K562 (cell line): ENCODE measurements around the gene TPD52L1. TPM values are rescaled to one million over a fixed set of nuclear protein-coding genes. Genes with fewer than 3 reads are reported as not detected.
A peak's percentile ranks its signal among the peaks of the same experiment; 100 is the strongest.

Experiments
- ATAC-seq: fragments of 200-7000 bp; cut with Tn5 transposase; 3 replicates; pipeline ENCODE4 v1.9.1; 2020; ENCODE audit warnings: moderate library complexity
- BruUV-seq: library from RNA; stranded (reverse); fragments of 400-500 nt; replicated peaks from 2 replicates; lab custom pipeline; 2021; lab: Mats Ljungman, UMichigan
- CTCF ChIA-PET: fragments of 300-600 bp; formaldehyde crosslinking; extraction: SDS; loops from one replicate; lab custom pipeline; 2021; ENCODE audit warnings: low intra/inter-chr PET ratio; lab: Yijun Ruan, JAX
- POLR2A ChIA-PET: fragments of 300-600, 350-650 bp; sonication (Branson Sonifier 250); formaldehyde crosslinking; extraction: SDS; loops from one replicate; lab custom pipeline; 2021; ENCODE audit warnings: antibody characterized with exemption, inconsistent platforms; lab: Yijun Ruan, JAX
- DNase-seq, 4 experiments: peaks; one replicate each; pipeline versions ENCODE4 v3.0.0 to v3.0.0-alpha.2; 2011 to 2018; ENCODE audit warnings: low spot score in 3 of 4, mixed read lengths in 3 of 4; ENCODE audit errors: extremely low read depth in 1 of 4
- FAIRE-seq: peaks from 2 replicates; lab custom pipeline; 2011; peaks lifted over from hg19 to GRCh38; lab: Jason Lieb, UNC
- H2AFZ ChIP-seq: 2 replicates; pipeline ENCODE4 v1.6.0; 2011; ENCODE audit warnings: low read depth, low read length, control low read depth, inconsistent platforms
- H3K27ac ChIP-seq: fragments of 200-600 bp; 3 replicates; pipeline ENCODE4 v1.8.0; 2011; ENCODE audit warnings: low read depth, mild to moderate bottlenecking, control low read depth, inconsistent platforms, low read length, moderate library complexity, mixed read lengths; ENCODE audit errors: extremely low read depth
- H3K27me3 ChIP-seq, 2 experiments: fragments of 300-600 bp in 1 of 2; 2 replicates in 1 of 2; 3 replicates in 1 of 2; pipeline versions ENCODE4 v1.6.0 to v1.8.0; 2011; ENCODE audit warnings: inconsistent platforms in 2 of 2, low read length in 2 of 2, mild to moderate bottlenecking in 1 of 2, mixed read lengths in 1 of 2, moderate library complexity in 1 of 2; ENCODE audit not compliant: control insufficient read depth in 2 of 2, insufficient read depth in 2 of 2
- H3K36me3 ChIP-seq: fragments of 300-600 bp; 3 replicates; pipeline ENCODE4 v1.8.0; 2011; ENCODE audit warnings: mild to moderate bottlenecking, low read length, inconsistent platforms; ENCODE audit not compliant: control insufficient read depth, insufficient read depth
- H3K4me1 ChIP-seq, 2 experiments: fragments of 200-600 bp in 1 of 2; replicated peaks in 1 of 2; 2 replicates in 1 of 2; 3 replicates in 1 of 2; pipeline versions ENCODE4 v1.5.1 to v1.8.0; 2011; ENCODE audit warnings: inconsistent platforms in 2 of 2, low read length in 2 of 2, mild to moderate bottlenecking in 1 of 2, mixed read lengths in 1 of 2, moderate library complexity in 1 of 2; ENCODE audit not compliant: control insufficient read depth in 2 of 2, insufficient read depth in 2 of 2
- H3K4me2 ChIP-seq: 2 replicates; pipeline ENCODE4 v1.6.1; 2011; ENCODE audit warnings: low read length, control low read depth, inconsistent platforms, mixed read lengths; ENCODE audit not compliant: insufficient read depth
- H3K4me3 ChIP-seq: fragments of 200-600 bp; sonication (generic), shearing (Covaris generic); 2 replicates; pipeline ENCODE4 v1.5.1; 2016; ENCODE audit warnings: control low read depth, inconsistent platforms
- H3K79me2 ChIP-seq: fragments of 200-600 bp; 3 replicates; pipeline ENCODE4 v1.8.0; 2011; ENCODE audit warnings: low read length, inconsistent platforms; ENCODE audit not compliant: control insufficient read depth, insufficient read depth
- H3K9ac ChIP-seq, 2 experiments: 2 replicates each; pipeline versions ENCODE4 v1.6.0 to v1.6.1; 2011; ENCODE audit warnings: low read depth in 2 of 2, low read length in 2 of 2, control low read depth in 1 of 2, inconsistent platforms in 1 of 2, mild to moderate bottlenecking in 1 of 2, mixed read lengths in 1 of 2; ENCODE audit not compliant: insufficient read depth in 1 of 2
- H3K9me1 ChIP-seq: one replicate; pipeline ENCODE4 v1.6.0; 2011; ENCODE audit warnings: inconsistent platforms, mild to moderate bottlenecking, low read length, moderate library complexity; ENCODE audit not compliant: control insufficient read depth, insufficient read depth
- H3K9me3 ChIP-seq: replicated peaks from 2 replicates; pipeline ENCODE4 v1.5.1; 2011; ENCODE audit warnings: low read depth, low read length, inconsistent platforms; ENCODE audit not compliant: control insufficient read depth, insufficient read depth
- H4K20me1 ChIP-seq: replicated peaks from 2 replicates; pipeline ENCODE4 v1.6.1; 2011; ENCODE audit warnings: low read length, inconsistent platforms, mixed read lengths; ENCODE audit not compliant: control insufficient read depth, insufficient read depth
- KDM2B ChIP-seq: fragments of 250-450 bp; sonication (Bioruptor Pico); IDR thresholded peaks from 2 replicates; pipeline ENCODE4 v1.8.0; 2021; ENCODE audit warnings: mild to moderate bottlenecking, moderate library complexity
- MNT ChIP-seq, 2 experiments: fragments of 450-650 bp; conservative IDR thresholded peaks; 2 replicates each; pipeline ENCODE4 v1.6.1; 2017; ENCODE audit warnings: mild to moderate bottlenecking in 2 of 2, moderate library complexity in 2 of 2
- MYNN ChIP-seq, 2 experiments: sonication (generic); formaldehyde crosslinking in 1 of 2; IDR thresholded peaks; 2 replicates each; pipeline versions ENCODE4 v1.5.0 to v1.6.1; 2016 to 2020; ENCODE audit warnings: antibody characterized with exemption in 1 of 2, missing genetic modification reagents in 1 of 2
- NCOA6 ChIP-seq: fragments of 450-650 bp; IDR thresholded peaks from 2 replicates; pipeline ENCODE4 v1.6.1; 2017; ENCODE audit warnings: mild to moderate bottlenecking
- NUFIP1 ChIP-seq: fragments of 450-650 bp; IDR thresholded peaks from 2 replicates; pipeline ENCODE4 v1.6.1; 2018; ENCODE audit not compliant: partially characterized antibody
- POLR2A ChIP-seq: fragments of 450-650 bp; conservative IDR thresholded peaks from 2 replicates; pipeline ENCODE4 v1.6.1; 2016
- UBTF ChIP-seq, 2 experiments: IDR thresholded peaks; 2 replicates each; pipeline ENCODE4 v1.6.1; 2012; ENCODE audit warnings: improper control_type of control experiment in 2 of 2, low read depth in 2 of 2, low read length in 2 of 2, borderline replicate concordance in 1 of 2
- WGBS: fragments of 100-300 bp; shearing (Covaris generic); methylation state at CpG from one replicate; pipeline ENCODE4 v1.1.6; 2016; ENCODE audit warnings: low coverage, mixed read lengths; ENCODE audit not compliant: insufficient coverage; ENCODE audit errors: missing lambda C conversion rate; 5-methylcytosine and 5-hydroxymethylcytosine counted together
- in situ Hi-C: fragments of 300-500 bp; cut with MboI; formaldehyde crosslinking; loops from 4 replicates; pipeline ENCODE4 v1.15.0; 2018; ENCODE audit warnings: inconsistent platforms, mixed read lengths
- intact Hi-C: fragments of 100-400 bp; cut with micrococcal nuclease; formaldehyde crosslinking; loops from 2 replicates; pipeline ENCODE4 v1.14.2; 2022
- polyA plus RNA-seq, 8 experiments: library from polyadenylated mRNA; depleted of rRNA in 4 of 8; stranded (reverse) in 5 of 8; unstranded in 3 of 8; fragments of >200 nt; fragmentation: Nextera tagmentation in 2 of 8; fragmentation: Illumina TruSeq in 1 of 8; extraction: Ambion mirVana in 2 of 8; extraction: Trizol in 1 of 8; gene quantifications; 2 replicates each; pipeline versions ENCODE4 v1.2.1 to v1.2.3, GENCODE V29; 2011 to 2014; ENCODE audit warnings: inconsistent platforms in 1 of 8, missing spikeins in 1 of 8
- total RNA-seq, 7 experiments: library from RNA; depleted of rRNA in 6 of 7; stranded (reverse); fragments of >200 nt in 6 of 7; fragmentation: Illumina TruSeq in 2 of 7; extraction: Trizol in 2 of 7; gene quantifications; 2 replicates each; pipeline versions ENCODE4 v1.2.1 to v1.2.3, GENCODE V29; 2011 to 2021; ENCODE audit warnings: low replicate concordance in 1 of 7

The TPD52L1 gene
- total and polyA plus RNA-seq, 9 of the 15 experiments (the other 6 are each of a cell fraction or from before 2014, with no cell fraction given): 12.9 to 149 (median 75.7) TPM

GRCh38 chr6:125188594-125189203, 35.1 kb downstream of the TPD52L1 start:
- Histone ChIP-seq H3K36me3 (no peaks in the 10 kb centered on the region), H2AFZ (no peak overlapping the region), H3K4me1 (peaks cover 5 to 46% of the 10 kb centered on the region in 2 experiments; a peak in 4 of 5 replicates), H3K4me2 (no peak overlapping the region), H3K9me3 (no peaks in the 10 kb centered on the region), H3K27me3 (no peaks in the 10 kb centered on the region), H3K27ac (peak overlapping the region; percentile 9; the same call in 1 of the 3 replicates), H3K4me3 (no peak overlapping the region), H3K9me1 (no peaks in the 10 kb centered on the region), H4K20me1 (no peaks in the 10 kb centered on the region), H3K9ac (no peak overlapping the region), H3K79me2 (no peaks in the 10 kb centered on the region)
- BruUV-seq: no TSS peak
- POLR2A ChIA-PET: interaction anchor here (1.5 to 2.2 kb wide), 4 partner anchors 10 to 19 kb away, joined by 3 to 11 read pairs (median 9); no protein-coding TSS in a partner anchor
- ATAC-seq: no peak
- no peak for DNase-seq
- FAIRE-seq: no peak
- 26% methylated on average over 1 of the region's 1 CpG for WGBS
- intact Hi-C loops (no loop called here), in situ Hi-C loops (no loop called here)
- CTCF ChIA-PET: interaction anchor here (0.7 kb wide), 1 partner anchor 1388 kb away, joined by 3 read pairs; no protein-coding TSS in a partner anchor
- TF ChIP-seq POLR2A: no peak
- TF ChIP-seq NUFIP1: no peak

GRCh38 chr6:125189494-125189893, 35.9 kb downstream of the TPD52L1 start:
- ChIA-PET CTCF (no interaction called here), POLR2A (interaction anchor here (0.9 to 2.0 kb wide), 4 partner anchors 9 to 331 kb away, joined by 3 to 10 read pairs (median 3); no protein-coding TSS in a partner anchor)
- intact Hi-C loops: no loop called here
- no peak for FAIRE-seq
- H3K9me1 ChIP-seq: no peaks in the 10 kb centered on the region
- DNase-seq: no peak
- no peak overlapping the region for H3K4me3 ChIP-seq
- H3K27me3 ChIP-seq: no peaks in the 10 kb centered on the region
- H3K4me1 ChIP-seq: peaks cover 5 to 46% of the 10 kb centered on the region in 2 experiments; a peak in 4 of 5 replicates
- H3K9ac ChIP-seq: no peak overlapping the region
- H3K9me3 ChIP-seq: no peaks in the 10 kb centered on the region
- no peaks in the 10 kb centered on the region for H3K36me3 ChIP-seq
- WGBS: 4% methylated on average over 1 of the region's 1 CpG
- no peak overlapping the region for H3K27ac ChIP-seq
- no TSS peak for BruUV-seq
- no peak for ATAC-seq
- H3K4me2 ChIP-seq: no peak overlapping the region
- no peaks in the 10 kb centered on the region; the same call in 2 of the 3 replicates for H3K79me2 ChIP-seq
- in situ Hi-C loops: no loop called here
- H4K20me1 ChIP-seq: no peaks in the 10 kb centered on the region
- H2AFZ ChIP-seq: no peak overlapping the region
- no peak for TF ChIP-seq NCOA6
- no peak for TF ChIP-seq KDM2B (CRISPR knock-in tag)
- TF ChIP-seq MNT (conservative IDR thresholded peaks at IDR 0.05): no peak
- no peak for TF ChIP-seq MYNN (IDR thresholded peaks at IDR 0.05)
- no peak for TF ChIP-seq MYNN (CRISPR knock-in tag; IDR thresholded peaks at IDR 0.05)
- TF ChIP-seq UBTF (IDR thresholded peaks at IDR 0.05; ENCODE audit: borderline replicate concordance in 1 of 2, low read depth in 2 of 2, low read length in 2 of 2): no peak
